Measurements from ENCODE around the gene CLIC6. TPM values are rescaled to one million over a fixed set of nuclear protein-coding genes. Genes with fewer than 3 reads are reported as not detected.

The CLIC6 gene
- total RNA-seq, 5 donors from 2014 or later (not counting 1 experiment from before 2014, with no cell fraction given), result 0.10 to 0.98 (median 0.46) TPM

- no peaks in the 10 kb centered on the region for H3K9me3 Mint-ChIP-seq
- DNase-seq, result no peak
- H3K36me3 Mint-ChIP-seq, result no peaks in the 10 kb centered on the region
- H3K4me3 Mint-ChIP-seq, result no peak overlapping the region
- H3K27ac Mint-ChIP-seq, result no peak overlapping the region
- POLR2A ChIA-PET, result no interaction called here
- H3K9me3 ChIP-seq, result no peaks in the 10 kb centered on the region
- CTCF ChIA-PET, result interaction anchor here in 1 of 2 donors (0.6 kb wide), 1 partner anchor 1587 kb away, joined by 7 read pairs; no protein-coding TSS in a partner anchor
- H3K27me3 Mint-ChIP-seq, result peaks cover 49 to 59% of the 10 kb centered on the region in 2 donors
- ATAC-seq (replicated peaks in 1 of 4), result no peak
- H3K27ac ChIP-seq (ENCODE audit: low read length), result no peak overlapping the region
- no peak overlapping the region for H3K4me3 ChIP-seq (ENCODE audit: control insufficient read depth in 1 of 2, extremely low read depth in 1 of 2, low read length in 1 of 2)
- peaks cover 5 to 8% of the 10 kb centered on the region in 2 experiments for H3K4me1 ChIP-seq (ENCODE audit: control insufficient read depth in 1 of 2, extremely low read depth in 1 of 2, insufficient read depth in 2 of 2, low read length in 2 of 2)
- peaks cover 7 to 8% (median 8%) of the 10 kb centered on the region in 3 donors for H3K4me1 Mint-ChIP-seq
- peaks cover 8 to 38% of the 10 kb centered on the region in 2 experiments for H3K27me3 ChIP-seq (replicated peaks in 1 of 2; ENCODE audit: control insufficient read depth in 2 of 2, extremely low read depth in 1 of 2, insufficient read depth in 2 of 2, low read length in 1 of 2)
- H3K36me3 ChIP-seq (ENCODE audit: control insufficient read depth in 2 of 2, extremely low read depth in 1 of 2, insufficient read depth in 1 of 2, low read length in 1 of 2), result no peaks in the 10 kb centered on the region
Observed at GRCh38 chr21:34674468-34674867, 5.7 kb downstream of the CLIC6 start.

GRCh38 chr21:34675871-34676270 is 7.1 kb downstream of the CLIC6 start:
- Mint-ChIP-seq H3K9me3 (peaks cover 0 to 1% (median 0%) of the 10 kb centered on the region in 3 donors), H3K27me3 (peaks cover 52 to 64% of the 10 kb centered on the region in 2 donors), H3K27ac (no peak overlapping the region), H3K36me3 (no peaks in the 10 kb centered on the region), H3K4me3 (no peak overlapping the region), H3K4me1 (peaks cover 4 to 6% (median 5%) of the 10 kb centered on the region in 3 donors)
- Histone ChIP-seq H3K36me3 (ENCODE audit: control insufficient read depth in 2 of 2, extremely low read depth in 1 of 2, insufficient read depth in 1 of 2, low read length in 1 of 2) (no peaks in the 10 kb centered on the region), H3K9me3 (no peaks in the 10 kb centered on the region), H3K27ac (ENCODE audit: low read length) (no peak overlapping the region), H3K4me1 (ENCODE audit: control insufficient read depth in 1 of 2, extremely low read depth in 1 of 2, insufficient read depth in 2 of 2, low read length in 2 of 2) (no peaks in the 10 kb centered on the region), H3K27me3 (replicated peaks in 1 of 2; ENCODE audit: control insufficient read depth in 2 of 2, extremely low read depth in 1 of 2, insufficient read depth in 2 of 2, low read length in 1 of 2) (peaks cover 8 to 32% of the 10 kb centered on the region in 2 experiments), H3K4me3 (ENCODE audit: control insufficient read depth in 1 of 2, extremely low read depth in 1 of 2, low read length in 1 of 2) (no peak overlapping the region)
- CTCF ChIA-PET, result no interaction called here
- DNase-seq, result no peak
- WGBS (ENCODE audit: insufficient coverage), result 50% methylated on average over 2 of the region's 5 CpGs
- POLR2A ChIA-PET, result no interaction called here
- ATAC-seq (replicated peaks in 1 of 4), result no peak

GRCh38 chr21:34679051-34679450 is 10.3 kb downstream of the CLIC6 start:
- ChIA-PET CTCF (no interaction called here), POLR2A (no interaction called here)
- no peak for DNase-seq
- Histone ChIP-seq H3K4me1 (ENCODE audit: control insufficient read depth in 1 of 2, extremely low read depth in 1 of 2, insufficient read depth in 2 of 2, low read length in 2 of 2) (no peaks in the 10 kb centered on the region), H3K4me3 (ENCODE audit: control insufficient read depth in 1 of 2, extremely low read depth in 1 of 2, low read length in 1 of 2) (no peak overlapping the region), H3K9me3 (no peaks in the 10 kb centered on the region), H3K27ac (ENCODE audit: low read length) (no peak overlapping the region), H3K27me3 (replicated peaks in 1 of 2; ENCODE audit: control insufficient read depth in 2 of 2, extremely low read depth in 1 of 2, insufficient read depth in 2 of 2, low read length in 1 of 2) (peaks cover 0 to 13% of the 10 kb centered on the region in 2 experiments), H3K36me3 (ENCODE audit: control insufficient read depth in 2 of 2, extremely low read depth in 1 of 2, insufficient read depth in 1 of 2, low read length in 1 of 2) (no peaks in the 10 kb centered on the region)
- no peak overlapping the region for H3K4me3 Mint-ChIP-seq
- H3K4me1 Mint-ChIP-seq, result no peaks in the 10 kb centered on the region
- peaks cover 3% of the 10 kb centered on the region for H3K36me3 Mint-ChIP-seq
- no peak for ATAC-seq (replicated peaks in 1 of 4)
- H3K27ac Mint-ChIP-seq, result no peak overlapping the region
- WGBS (ENCODE audit: insufficient coverage), result 69% methylated on average over 2 of the region's 5 CpGs
- H3K9me3 Mint-ChIP-seq, result peaks cover 4 to 16% (median 13%) of the 10 kb centered on the region in 3 donors
- peaks cover 32 to 44% of the 10 kb centered on the region in 2 donors for H3K27me3 Mint-ChIP-seq

- no peak overlapping the region for H3K27ac ChIP-seq (ENCODE audit: low read length)
- no peak overlapping the region for H3K27ac Mint-ChIP-seq
- no peak overlapping the region for H3K4me3 ChIP-seq (ENCODE audit: control insufficient read depth in 1 of 2, extremely low read depth in 1 of 2, low read length in 1 of 2)
- no peaks in the 10 kb centered on the region for H3K4me1 Mint-ChIP-seq
- H3K27me3 ChIP-seq (replicated peaks in 1 of 2; ENCODE audit: control insufficient read depth in 2 of 2, extremely low read depth in 1 of 2, insufficient read depth in 2 of 2, low read length in 1 of 2), result peaks cover 0 to 10% of the 10 kb centered on the region in 2 experiments
- ChIA-PET CTCF (no interaction called here), POLR2A (no interaction called here)
- WGBS (ENCODE audit: insufficient coverage), result no CpG with 5 or more reads among the region's 2 CpGs
- no peaks in the 10 kb centered on the region for H3K9me3 ChIP-seq
- DNase-seq (no peak), ATAC-seq (replicated peaks in 1 of 4) (no peak)
- peaks cover 13 to 15% of the 10 kb centered on the region in 2 donors for H3K27me3 Mint-ChIP-seq
- H3K36me3 Mint-ChIP-seq, result peaks cover 3% of the 10 kb centered on the region
- H3K4me3 Mint-ChIP-seq, result no peak overlapping the region
- H3K9me3 Mint-ChIP-seq, result peaks cover 4 to 16% (median 13%) of the 10 kb centered on the region in 3 donors
- no peaks in the 10 kb centered on the region for H3K36me3 ChIP-seq (ENCODE audit: control insufficient read depth in 2 of 2, extremely low read depth in 1 of 2, insufficient read depth in 1 of 2, low read length in 1 of 2)
- no peaks in the 10 kb centered on the region for H3K4me1 ChIP-seq (ENCODE audit: control insufficient read depth in 1 of 2, extremely low read depth in 1 of 2, insufficient read depth in 2 of 2, low read length in 2 of 2)
Observed at GRCh38 chr21:34684174-34684876, 15.5 kb downstream of the CLIC6 start.

- no CpG with 5 or more reads among the region's 1 CpG for WGBS (ENCODE audit: insufficient coverage)
- no peaks in the 10 kb centered on the region for H3K36me3 Mint-ChIP-seq
- no peak for DNase-seq
- peaks cover 5 to 19% of the 10 kb centered on the region in 2 donors for H3K27me3 Mint-ChIP-seq
- Histone ChIP-seq H3K27ac (ENCODE audit: low read length) (no peak overlapping the region), H3K4me3 (ENCODE audit: control insufficient read depth in 1 of 2, extremely low read depth in 1 of 2, low read length in 1 of 2) (no peak overlapping the region), H3K4me1 (ENCODE audit: control insufficient read depth in 1 of 2, extremely low read depth in 1 of 2, insufficient read depth in 2 of 2, low read length in 2 of 2) (no peaks in the 10 kb centered on the region), H3K9me3 (no peaks in the 10 kb centered on the region), H3K27me3 (replicated peaks in 1 of 2; ENCODE audit: control insufficient read depth in 2 of 2, extremely low read depth in 1 of 2, insufficient read depth in 2 of 2, low read length in 1 of 2) (peaks cover 0 to 9% of the 10 kb centered on the region in 2 experiments), H3K36me3 (ENCODE audit: control insufficient read depth in 2 of 2, extremely low read depth in 1 of 2, insufficient read depth in 1 of 2, low read length in 1 of 2) (no peaks in the 10 kb centered on the region)
- no peak overlapping the region for H3K27ac Mint-ChIP-seq
- H3K4me3 Mint-ChIP-seq, result no peak overlapping the region
- ATAC-seq (replicated peaks in 1 of 4), result no peak
- H3K4me1 Mint-ChIP-seq, result no peaks in the 10 kb centered on the region
- peaks cover 0 to 4% (median 1%) of the 10 kb centered on the region in 3 donors for H3K9me3 Mint-ChIP-seq
- CTCF ChIA-PET, result interaction anchor here in 1 of 2 donors (0.7 kb wide), 1 partner anchor 13 kb away, joined by 3 read pairs; no protein-coding TSS in a partner anchor
- POLR2A ChIA-PET, result no interaction called here
Observed at GRCh38 chr21:34687065-34687464, 18.3 kb downstream of the CLIC6 start.

- no peak overlapping the region for H3K4me3 Mint-ChIP-seq
- Histone ChIP-seq H3K4me3 (ENCODE audit: control insufficient read depth in 1 of 2, extremely low read depth in 1 of 2, low read length in 1 of 2) (no peak overlapping the region), H3K9me3 (no peaks in the 10 kb centered on the region), H3K4me1 (ENCODE audit: control insufficient read depth in 1 of 2, extremely low read depth in 1 of 2, insufficient read depth in 2 of 2, low read length in 2 of 2) (no peaks in the 10 kb centered on the region), H3K27ac (ENCODE audit: low read length) (no peak overlapping the region), H3K36me3 (ENCODE audit: control insufficient read depth in 2 of 2, extremely low read depth in 1 of 2, insufficient read depth in 1 of 2, low read length in 1 of 2) (no peaks in the 10 kb centered on the region), H3K27me3 (replicated peaks in 1 of 2; ENCODE audit: control insufficient read depth in 2 of 2, extremely low read depth in 1 of 2, insufficient read depth in 2 of 2, low read length in 1 of 2) (peaks cover 0 to 11% of the 10 kb centered on the region in 2 experiments)
- peaks cover 10 to 24% of the 10 kb centered on the region in 2 donors for H3K27me3 Mint-ChIP-seq
- ATAC-seq (replicated peaks in 1 of 4), result no peak
- no peak for DNase-seq
- no peaks in the 10 kb centered on the region for H3K9me3 Mint-ChIP-seq
- H3K4me1 Mint-ChIP-seq, result no peaks in the 10 kb centered on the region
- WGBS (ENCODE audit: insufficient coverage), result no CpG with 5 or more reads among the region's 2 CpGs
- POLR2A ChIA-PET, result no interaction called here
- no peak overlapping the region for H3K27ac Mint-ChIP-seq
- CTCF ChIA-PET, result interaction anchor here in 1 of 2 donors (0.7 kb wide), 1 partner anchor 12 kb away, joined by 3 read pairs; no protein-coding TSS in a partner anchor
- H3K36me3 Mint-ChIP-seq, result no peaks in the 10 kb centered on the region
Observed at GRCh38 chr21:34687745-34688144, 19.0 kb downstream of the CLIC6 start.
